ENCODE data around the gene CLPTM1L. TPM values are rescaled to one million over a fixed set of nuclear protein-coding genes. Genes with fewer than 3 reads are reported as not detected.

CLPTM1L gene
- total RNA-seq, 2 experiments from 2014 or later = 395 TPM

- Histone ChIP-seq H3K4me2 (ENCODE audit: low read length) (no peak overlapping the region), H3K9me2 (ENCODE audit: insufficient read depth, low read length) (no peaks in the 10 kb centered on the region), H3K9me3 (ENCODE audit: low read length) (no peaks in the 10 kb centered on the region), H3K27ac (ENCODE audit: low read depth, low read length, poor library complexity, severe bottlenecking) (no peak overlapping the region), H3K79me2 (ENCODE audit: insufficient read depth, low read depth, low read length) (peaks cover 63% of the 10 kb centered on the region), H4K20me1 (ENCODE audit: insufficient read depth, low read length) (peaks cover 4% of the 10 kb centered on the region; the same call in 1 of the 2 replicates), H2AFZ (ENCODE audit: low read length) (no peak overlapping the region), H3K36me3 (ENCODE audit: insufficient read depth, low read length) (peaks cover 96% of the 10 kb centered on the region), H3K4me1 (ENCODE audit: insufficient read depth, low read length, poor library complexity, severe bottlenecking) (no peaks in the 10 kb centered on the region), H3K4me3 (ENCODE audit: low read depth, low read length, poor library complexity, severe bottlenecking) (no peak overlapping the region)
- CTCF ChIA-PET (ENCODE audit: unreplicated experiment) = no interaction called here
- POLR2A ChIA-PET = no interaction called here
- TF ChIP-seq EZH2phosphoT487 (IDR thresholded peaks at IDR 0.05; ENCODE audit: borderline replicate concordance, low read depth, low read length) = no peak
- TF ChIP-seq, protein P1, sequence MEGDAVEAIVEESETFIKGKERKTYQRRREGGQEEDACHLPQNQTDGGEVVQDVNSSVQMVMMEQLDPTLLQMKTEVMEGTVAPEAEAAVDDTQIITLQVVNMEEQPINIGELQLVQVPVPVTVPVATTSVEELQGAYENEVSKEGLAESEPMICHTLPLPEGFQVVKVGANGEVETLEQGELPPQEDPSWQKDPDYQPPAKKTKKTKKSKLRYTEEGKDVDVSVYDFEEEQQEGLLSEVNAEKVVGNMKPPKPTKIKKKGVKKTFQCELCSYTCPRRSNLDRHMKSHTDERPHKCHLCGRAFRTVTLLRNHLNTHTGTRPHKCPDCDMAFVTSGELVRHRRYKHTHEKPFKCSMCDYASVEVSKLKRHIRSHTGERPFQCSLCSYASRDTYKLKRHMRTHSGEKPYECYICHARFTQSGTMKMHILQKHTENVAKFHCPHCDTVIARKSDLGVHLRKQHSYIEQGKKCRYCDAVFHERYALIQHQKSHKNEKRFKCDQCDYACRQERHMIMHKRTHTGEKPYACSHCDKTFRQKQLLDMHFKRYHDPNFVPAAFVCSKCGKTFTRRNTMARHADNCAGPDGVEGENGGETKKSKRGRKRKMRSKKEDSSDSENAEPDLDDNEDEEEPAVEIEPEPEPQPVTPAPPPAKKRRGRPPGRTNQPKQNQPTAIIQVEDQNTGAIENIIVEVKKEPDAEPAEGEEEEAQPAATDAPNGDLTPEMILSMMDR (conservative IDR thresholded peaks at IDR 0.05; ENCODE audit: low read length) = no peak
- intact Hi-C loops (cut with micrococcal nuclease; ENCODE audit: unreplicated experiment) = no loop called here
- DNase-seq (ENCODE audit: low spot score) = no peak
- TSS peak; percentile 53 for BruUV-seq (replicated peaks)
Measured at GRCh38 chr5:1279443-1280151, 65.3 kb downstream of the CLPTM1L start.

DNA sequence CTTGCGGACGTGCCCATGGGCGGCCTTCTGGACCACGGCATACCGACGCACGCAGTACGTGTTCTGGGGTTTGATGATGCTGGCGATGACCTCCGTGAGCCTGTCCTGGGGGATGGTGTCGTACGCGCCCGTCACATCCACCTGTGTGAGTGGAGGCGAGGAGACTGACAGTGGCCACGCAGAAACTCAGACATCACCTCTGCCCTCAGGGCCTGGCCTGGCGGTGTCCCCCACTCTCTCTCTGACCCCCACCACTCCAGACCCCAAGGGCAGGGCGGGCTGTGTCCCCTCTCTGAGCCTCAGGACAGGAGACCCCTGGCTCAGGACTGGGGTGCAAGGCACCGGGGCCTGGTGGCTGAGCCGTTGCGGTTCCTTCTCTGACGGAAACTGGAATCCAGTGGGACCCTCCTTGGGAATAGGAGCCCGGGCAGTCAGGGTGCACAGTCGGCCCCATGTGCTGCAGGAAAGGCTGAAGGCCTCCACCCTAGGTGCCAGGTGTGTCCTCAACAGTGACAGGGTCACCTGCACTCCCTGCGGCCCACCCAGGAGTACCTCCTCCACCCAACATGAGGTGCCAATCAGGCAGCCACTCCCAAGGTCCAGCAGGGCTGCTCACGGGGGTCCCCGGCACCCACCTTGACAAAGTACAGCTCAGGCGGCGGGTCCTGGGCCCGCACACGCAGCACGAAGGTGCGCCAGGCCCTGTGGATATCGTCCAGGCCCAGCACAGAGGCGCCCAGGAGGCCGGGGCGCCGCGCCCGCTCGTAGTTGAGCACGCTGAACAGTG is 66.0 kb downstream of the CLPTM1L start:
- H3K9me2 ChIP-seq (ENCODE audit: insufficient read depth, low read length) = no peaks in the 10 kb centered on the region
- peaks cover 4% of the 10 kb centered on the region; the same call in 1 of the 2 replicates for H4K20me1 ChIP-seq (ENCODE audit: insufficient read depth, low read length)
- BruUV-seq (replicated peaks) = no TSS peak
- peaks cover 65% of the 10 kb centered on the region for H3K79me2 ChIP-seq (ENCODE audit: insufficient read depth, low read depth, low read length)
- TF ChIP-seq, protein P1 (conservative IDR thresholded peaks at IDR 0.05; ENCODE audit: low read length) = no peak
- no peak for TF ChIP-seq EZH2phosphoT487 (IDR thresholded peaks at IDR 0.05; ENCODE audit: borderline replicate concordance, low read depth, low read length)
- H3K4me2 ChIP-seq (ENCODE audit: low read length) = no peak overlapping the region
- intact Hi-C loops (cut with micrococcal nuclease; ENCODE audit: unreplicated experiment) = no loop called here
- CTCF ChIA-PET (ENCODE audit: unreplicated experiment) = no interaction called here
- H3K36me3 ChIP-seq (ENCODE audit: insufficient read depth, low read length) = peaks cover 99% of the 10 kb centered on the region
- no peak overlapping the region for H3K4me3 ChIP-seq (ENCODE audit: low read depth, low read length, poor library complexity, severe bottlenecking)
- no peaks in the 10 kb centered on the region for H3K4me1 ChIP-seq (ENCODE audit: insufficient read depth, low read length, poor library complexity, severe bottlenecking)
- H3K9me3 ChIP-seq (ENCODE audit: low read length) = no peaks in the 10 kb centered on the region
- POLR2A ChIA-PET = no interaction called here
- H3K27ac ChIP-seq (ENCODE audit: low read depth, low read length, poor library complexity, severe bottlenecking) = no peak overlapping the region
- no peak overlapping the region for H2AFZ ChIP-seq (ENCODE audit: low read length)
- no peak for DNase-seq (ENCODE audit: low spot score)

DNA sequence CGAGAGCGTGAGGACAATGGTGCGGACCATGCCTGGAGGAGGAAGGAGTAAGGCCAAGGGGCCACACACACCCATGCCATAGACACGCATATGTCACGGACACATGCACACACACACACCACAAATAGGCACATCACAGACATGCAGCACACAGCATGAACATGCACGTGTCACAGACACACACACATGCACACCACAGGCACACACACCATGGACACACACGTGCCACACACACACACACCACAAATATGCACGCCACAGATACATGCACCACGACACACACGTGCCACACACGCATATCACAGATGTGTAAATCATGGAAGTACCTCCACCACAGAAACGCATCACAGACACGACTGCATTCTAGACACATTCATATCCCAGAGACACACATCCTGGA is 66.7 kb downstream of the CLPTM1L start:
- no TSS peak for BruUV-seq (replicated peaks)
- peaks cover 97% of the 10 kb centered on the region for H3K36me3 ChIP-seq (ENCODE audit: insufficient read depth, low read length)

More for the DNA sequence above, 66.7 kb downstream of the CLPTM1L start:
- intact Hi-C loops (cut with micrococcal nuclease; ENCODE audit: unreplicated experiment) = no loop called here
- H4K20me1 ChIP-seq (ENCODE audit: insufficient read depth, low read length) = peaks cover 4% of the 10 kb centered on the region; the same call in 1 of the 2 replicates
- POLR2A ChIA-PET = interaction anchor here (1.3 kb wide), 1 partner anchor 39 kb away, joined by 3 read pairs; no protein-coding TSS in a partner anchor
- peaks cover 62% of the 10 kb centered on the region for H3K79me2 ChIP-seq (ENCODE audit: insufficient read depth, low read depth, low read length)
- no peak overlapping the region for H3K27ac ChIP-seq (ENCODE audit: low read depth, low read length, poor library complexity, severe bottlenecking)
- H3K4me3 ChIP-seq (ENCODE audit: low read depth, low read length, poor library complexity, severe bottlenecking) = no peak overlapping the region
- H3K4me1 ChIP-seq (ENCODE audit: insufficient read depth, low read length, poor library complexity, severe bottlenecking) = no peaks in the 10 kb centered on the region
- no peaks in the 10 kb centered on the region for H3K9me2 ChIP-seq (ENCODE audit: insufficient read depth, low read length)
- no peak overlapping the region for H3K4me2 ChIP-seq (ENCODE audit: low read length)
- CTCF ChIA-PET (ENCODE audit: unreplicated experiment) = no interaction called here
- no peak for TF ChIP-seq EZH2phosphoT487 (IDR thresholded peaks at IDR 0.05; ENCODE audit: borderline replicate concordance, low read depth, low read length)
- TF ChIP-seq, protein P1 (conservative IDR thresholded peaks at IDR 0.05; ENCODE audit: low read length) = no peak
- no peak overlapping the region for H2AFZ ChIP-seq (ENCODE audit: low read length)
- DNase-seq (ENCODE audit: low spot score) = no peak
- no peaks in the 10 kb centered on the region for H3K9me3 ChIP-seq (ENCODE audit: low read length)
